ENCODE results near the gene NOC2L. TPM values are rescaled to one million over a fixed set of nuclear protein-coding genes. Genes with fewer than 3 reads are reported as not detected.

NOC2L gene
- total RNA-seq, 2 donors from 2014 or later: 45.2 to 51.7 TPM

DNA sequence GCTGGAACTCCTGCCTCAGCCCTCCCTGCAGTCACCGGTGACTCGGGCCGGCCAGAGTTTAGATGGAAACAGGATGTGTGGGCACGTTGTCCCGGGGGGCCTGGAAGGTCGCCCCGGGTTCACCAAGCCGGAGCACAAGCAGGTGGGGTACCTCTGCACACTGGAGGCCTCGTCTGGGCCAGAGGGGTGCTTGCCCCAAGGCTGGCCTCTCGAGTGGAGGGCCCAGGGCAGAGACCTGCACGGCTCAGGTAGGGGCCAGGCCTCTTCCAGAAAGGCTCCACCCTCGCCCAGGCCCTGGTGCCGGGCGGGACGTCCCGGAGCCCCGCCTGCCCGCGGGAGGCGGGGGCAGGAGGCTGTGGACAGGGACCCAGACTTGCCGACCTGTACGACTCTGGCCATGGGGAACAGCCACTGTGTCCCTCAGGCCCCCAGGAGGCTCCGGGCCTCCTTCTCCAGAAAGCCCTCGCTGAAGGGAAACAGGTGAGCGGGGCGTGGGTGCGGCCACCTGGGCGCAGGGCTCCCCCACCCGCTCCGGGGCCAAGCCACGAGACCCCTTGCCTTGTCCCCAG, 7.2 kb upstream of the NOC2L start, which contains the start of gene PLEKHN1:
Gene PLEKHN1, plus strand, starts transcription at position 348 of the 569 bp plus-strand sequence. Its CDS starts 50 bp downstream, at position 398.
- H3K9me3 ChIP-seq (ENCODE audit: control insufficient read depth, low read length, poor library complexity, severe bottlenecking): no peaks in the 10 kb centered on the region
- H3K4me3 Mint-ChIP-seq: peak within 1 kb of the TSS; percentile 84
- ATAC-seq: peak; percentile 65
- DNase-seq: no peak
- no peak within 1 kb of the TSS for H3K27ac Mint-ChIP-seq
- H3K4me1 Mint-ChIP-seq: peaks cover 8% of the 10 kb centered on the region
- no peaks in the 10 kb centered on the region for H3K27me3 Mint-ChIP-seq
- no peaks in the 10 kb centered on the region for H3K36me3 Mint-ChIP-seq (ENCODE audit: low read depth)

DNA sequence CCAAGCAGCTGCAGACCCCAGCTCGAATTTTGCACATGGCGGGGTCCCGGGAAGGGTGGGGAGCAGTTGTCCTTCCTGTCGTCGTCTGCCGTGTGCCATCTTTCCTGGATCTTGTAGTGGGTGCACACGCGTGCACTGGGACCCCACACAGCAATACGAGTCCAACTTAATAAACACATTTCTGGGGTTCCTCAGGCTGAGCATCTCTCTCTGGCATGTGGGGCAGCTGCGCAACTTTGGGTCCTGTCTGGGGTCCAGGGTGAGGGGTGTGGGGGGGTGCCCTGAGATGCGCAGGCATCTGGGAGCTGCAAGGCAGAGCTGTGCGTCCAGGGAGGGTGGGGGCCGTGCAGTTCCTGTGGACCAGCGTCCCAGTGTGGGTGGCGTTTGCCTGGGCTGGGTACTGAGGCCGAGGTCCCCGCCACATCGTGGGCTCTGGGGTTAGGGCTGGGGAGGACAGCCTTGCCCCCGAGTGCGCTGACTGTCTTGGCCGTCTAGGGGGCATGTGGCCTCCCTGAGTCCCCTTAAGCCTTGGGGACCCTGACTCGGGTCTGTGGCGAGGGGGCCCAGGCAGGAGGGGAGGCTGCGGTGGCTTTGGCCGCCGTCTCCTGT, 6.6 kb upstream of the NOC2L start:
- no peaks in the 10 kb centered on the region for H3K27me3 Mint-ChIP-seq
- H3K9me3 ChIP-seq (ENCODE audit: control insufficient read depth, low read length, poor library complexity, severe bottlenecking): no peaks in the 10 kb centered on the region
- no peaks in the 10 kb centered on the region for H3K36me3 Mint-ChIP-seq (ENCODE audit: low read depth)
- ATAC-seq: no peak
- no peak overlapping the region for H3K27ac Mint-ChIP-seq
- H3K4me1 Mint-ChIP-seq: peaks cover 8% of the 10 kb centered on the region
- no peak for DNase-seq
- peak overlapping the region; percentile 72 for H3K4me3 Mint-ChIP-seq

DNA sequence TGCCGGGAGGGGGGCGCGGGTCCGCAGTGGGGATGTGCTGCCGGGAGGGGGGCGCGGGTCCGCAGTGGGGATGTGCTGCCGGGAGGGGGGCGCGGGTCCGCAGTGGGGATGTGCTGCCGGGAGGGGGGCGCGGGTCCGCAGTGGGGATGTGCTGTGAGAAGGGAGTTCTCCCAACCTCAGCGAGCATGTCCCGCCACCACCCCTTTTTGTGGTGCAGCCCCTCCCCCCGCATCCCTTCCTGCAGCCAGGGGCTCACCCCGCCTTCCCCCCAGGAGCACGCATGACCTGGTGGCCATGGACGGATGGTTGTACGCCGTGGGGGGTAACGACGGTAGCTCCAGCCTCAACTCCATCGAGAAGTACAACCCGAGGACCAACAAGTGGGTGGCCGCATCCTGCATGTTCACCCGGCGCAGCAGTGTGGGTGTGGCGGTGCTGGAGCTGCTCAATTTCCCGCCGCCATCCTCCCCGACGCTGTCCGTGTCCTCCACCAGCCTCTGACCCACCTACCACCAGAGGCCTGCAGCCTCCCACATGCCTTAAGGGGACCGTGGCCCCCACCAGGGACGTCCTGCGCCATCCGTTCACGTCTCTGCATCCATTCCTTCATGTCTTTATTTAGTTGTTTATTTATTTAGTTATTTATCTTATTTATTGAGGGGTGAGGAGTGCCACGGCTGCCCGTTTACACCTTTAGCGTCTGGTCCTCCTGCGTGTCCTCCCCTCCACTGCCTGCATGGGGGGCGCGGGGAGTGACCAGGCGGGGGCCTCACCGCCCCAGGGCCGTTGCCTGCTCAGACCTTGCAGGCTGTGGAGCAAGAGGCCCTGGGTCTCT, 5.9 kb upstream of the NOC2L start:
- ATAC-seq (no peak), DNase-seq (no peak)
- Mint-ChIP-seq H3K27me3 (no peaks in the 10 kb centered on the region), H3K27ac (no peak overlapping the region), H3K4me1 (peaks cover 8% of the 10 kb centered on the region), H3K36me3 (ENCODE audit: low read depth) (no peaks in the 10 kb centered on the region), H3K4me3 (peak overlapping the region; percentile 7)
- no peaks in the 10 kb centered on the region for H3K9me3 ChIP-seq (ENCODE audit: control insufficient read depth, low read length, poor library complexity, severe bottlenecking)

DNA sequence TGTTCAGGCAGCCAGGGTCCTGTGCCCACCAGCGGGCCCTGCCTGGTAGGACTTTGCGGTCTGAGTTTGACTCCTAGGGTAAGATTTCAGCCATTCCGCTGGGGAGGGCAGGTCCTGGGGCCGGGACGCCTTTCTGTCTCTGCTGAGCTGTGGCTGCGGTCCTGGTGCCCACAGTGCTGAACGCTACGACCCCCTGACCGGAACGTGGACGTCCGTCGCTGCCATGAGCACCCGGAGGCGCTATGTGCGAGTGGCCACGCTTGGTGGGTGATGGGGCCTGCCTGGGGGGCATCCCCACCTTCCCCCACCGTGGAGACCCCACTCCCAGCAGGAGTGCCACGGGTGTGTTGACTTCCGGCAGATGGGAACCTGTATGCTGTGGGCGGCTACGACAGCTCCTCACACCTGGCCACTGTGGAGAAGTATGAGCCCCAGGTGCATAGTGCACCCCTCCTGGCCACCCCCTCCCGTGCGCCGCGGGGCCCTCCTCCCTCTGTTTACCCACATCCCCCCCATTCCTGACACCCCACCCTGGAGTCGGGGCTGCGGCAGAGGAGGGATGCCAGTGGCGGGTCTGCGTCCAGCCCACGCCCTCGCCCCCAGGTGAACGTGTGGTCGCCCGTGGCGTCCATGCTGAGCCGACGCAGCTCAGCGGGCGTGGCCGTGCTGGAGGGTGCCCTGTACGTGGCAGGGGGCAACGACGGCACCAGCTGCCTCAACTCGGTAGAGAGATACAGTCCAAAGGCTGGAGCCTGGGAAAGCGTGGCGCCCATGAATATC, 4.9 kb upstream of the NOC2L start:
- no peak for ATAC-seq
- Mint-ChIP-seq H3K4me1 (peaks cover 5% of the 10 kb centered on the region), H3K27me3 (no peaks in the 10 kb centered on the region), H3K27ac (no peak overlapping the region), H3K4me3 (no peak overlapping the region), H3K36me3 (ENCODE audit: low read depth) (no peaks in the 10 kb centered on the region)
- no peak for DNase-seq
- H3K9me3 ChIP-seq (ENCODE audit: control insufficient read depth, low read length, poor library complexity, severe bottlenecking): no peaks in the 10 kb centered on the region

DNA sequence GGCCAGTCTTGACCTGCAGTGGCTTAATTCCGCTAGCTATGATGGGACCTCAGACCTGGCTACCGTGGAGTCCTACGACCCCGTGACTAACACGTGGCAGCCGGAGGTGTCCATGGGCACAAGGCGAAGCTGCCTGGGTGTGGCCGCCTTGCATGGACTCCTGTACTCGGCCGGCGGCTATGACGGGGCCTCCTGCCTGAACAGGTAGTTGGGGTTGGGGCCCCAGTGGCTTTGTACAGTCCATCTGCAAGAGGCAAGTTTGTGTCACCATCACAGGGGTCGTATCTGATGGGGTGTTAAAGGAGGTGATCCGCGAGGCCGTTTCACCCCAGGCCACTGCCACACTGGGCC, 4.2 kb upstream of the NOC2L start:
- no peak overlapping the region for H3K27ac Mint-ChIP-seq
- H3K9me3 ChIP-seq (ENCODE audit: control insufficient read depth, low read length, poor library complexity, severe bottlenecking): no peaks in the 10 kb centered on the region
- ATAC-seq: no peak
- no peak overlapping the region for H3K4me3 Mint-ChIP-seq
- H3K27me3 Mint-ChIP-seq: no peaks in the 10 kb centered on the region
- DNase-seq: no peak
- peaks cover 5% of the 10 kb centered on the region for H3K4me1 Mint-ChIP-seq
- H3K36me3 Mint-ChIP-seq (ENCODE audit: low read depth): no peaks in the 10 kb centered on the region

DNA sequence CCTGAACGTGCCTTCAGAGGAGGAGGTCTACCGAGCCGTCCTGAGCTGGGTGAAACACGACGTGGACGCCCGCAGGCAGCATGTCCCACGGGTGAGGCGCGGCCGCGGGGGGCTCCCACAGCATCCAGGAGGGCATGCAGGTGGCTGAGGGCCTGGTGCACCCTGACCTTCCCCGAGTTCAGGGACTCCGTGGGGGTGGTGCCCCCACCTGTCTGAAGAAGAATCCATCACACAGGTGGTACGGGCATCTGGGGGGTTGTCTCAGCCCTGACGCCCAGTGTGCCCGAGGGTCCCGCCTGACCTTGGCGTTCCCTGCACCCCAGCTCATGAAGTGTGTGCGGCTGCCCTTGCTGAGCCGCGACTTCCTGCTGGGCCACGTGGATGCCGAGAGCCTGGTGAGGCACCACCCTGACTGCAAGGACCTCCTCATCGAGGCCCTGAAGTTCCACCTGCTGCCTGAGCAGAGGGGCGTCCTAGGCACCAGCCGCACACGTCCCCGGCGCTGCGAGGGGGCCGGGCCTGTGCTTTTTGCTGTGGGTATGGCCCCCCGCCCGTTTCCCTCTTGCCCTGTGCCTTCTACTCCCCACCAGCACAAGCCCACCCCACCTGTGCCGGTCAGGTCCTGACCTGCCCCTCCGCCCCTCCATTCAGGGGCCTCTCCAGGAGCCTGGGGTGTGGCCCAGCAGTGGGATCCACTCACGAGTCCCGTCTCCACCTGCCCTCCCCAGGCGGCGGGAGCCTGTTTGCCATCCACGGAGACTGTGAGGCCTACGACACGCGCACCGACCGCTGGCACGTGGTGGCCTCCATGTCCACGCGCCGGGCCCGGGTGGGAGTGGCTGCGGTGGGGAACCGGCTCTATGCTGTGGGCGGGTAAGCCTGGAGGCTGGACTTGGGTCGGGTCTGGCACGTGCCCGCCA, 3.6 kb upstream of the NOC2L start:
- H3K27ac Mint-ChIP-seq: no peak overlapping the region
- DNase-seq: no peak

DNA sequence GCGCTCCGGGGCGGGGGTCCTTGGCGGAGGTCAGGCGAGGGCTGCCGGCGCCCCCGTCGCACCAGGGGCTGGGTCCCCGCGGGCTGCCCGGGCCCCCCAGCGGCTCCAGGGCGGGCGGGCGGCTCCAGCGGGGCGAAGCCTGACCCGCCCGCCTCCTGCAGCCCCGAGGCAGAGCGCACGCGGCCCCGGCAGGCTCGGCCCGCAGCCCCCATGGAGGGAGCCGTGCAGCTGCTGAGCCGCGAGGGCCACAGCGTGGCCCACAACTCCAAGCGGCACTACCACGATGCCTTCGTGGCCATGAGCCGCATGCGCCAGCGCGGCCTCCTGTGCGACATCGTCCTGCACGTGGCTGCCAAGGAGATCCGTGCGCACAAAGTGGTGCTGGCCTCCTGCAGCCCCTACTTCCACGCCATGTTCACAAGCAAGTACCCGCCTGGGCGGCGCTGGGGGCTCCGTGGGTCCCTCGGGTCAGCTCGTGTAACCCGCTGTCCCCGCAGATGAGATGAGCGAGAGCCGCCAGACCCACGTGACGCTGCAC, 2.1 kb upstream of the NOC2L start:
- no peaks in the 10 kb centered on the region for H3K9me3 ChIP-seq (ENCODE audit: control insufficient read depth, low read length, poor library complexity, severe bottlenecking)
- Mint-ChIP-seq H3K4me3 (peak overlapping the region; percentile 77), H3K36me3 (ENCODE audit: low read depth) (peaks cover 3% of the 10 kb centered on the region), H3K4me1 (peaks cover 11% of the 10 kb centered on the region), H3K27me3 (no peaks in the 10 kb centered on the region), H3K27ac (no peak overlapping the region)
- DNase-seq: no peak
- no peak for ATAC-seq

More for the DNA sequence above, 3.6 kb upstream of the NOC2L start:
- H3K9me3 ChIP-seq (ENCODE audit: control insufficient read depth, low read length, poor library complexity, severe bottlenecking): no peaks in the 10 kb centered on the region
- peaks cover 1% of the 10 kb centered on the region for H3K36me3 Mint-ChIP-seq (ENCODE audit: low read depth)
- H3K4me1 Mint-ChIP-seq: peaks cover 7% of the 10 kb centered on the region
- no peak for ATAC-seq
- H3K27me3 Mint-ChIP-seq: no peaks in the 10 kb centered on the region
- H3K4me3 Mint-ChIP-seq: peak overlapping the region; percentile 77

DNA sequence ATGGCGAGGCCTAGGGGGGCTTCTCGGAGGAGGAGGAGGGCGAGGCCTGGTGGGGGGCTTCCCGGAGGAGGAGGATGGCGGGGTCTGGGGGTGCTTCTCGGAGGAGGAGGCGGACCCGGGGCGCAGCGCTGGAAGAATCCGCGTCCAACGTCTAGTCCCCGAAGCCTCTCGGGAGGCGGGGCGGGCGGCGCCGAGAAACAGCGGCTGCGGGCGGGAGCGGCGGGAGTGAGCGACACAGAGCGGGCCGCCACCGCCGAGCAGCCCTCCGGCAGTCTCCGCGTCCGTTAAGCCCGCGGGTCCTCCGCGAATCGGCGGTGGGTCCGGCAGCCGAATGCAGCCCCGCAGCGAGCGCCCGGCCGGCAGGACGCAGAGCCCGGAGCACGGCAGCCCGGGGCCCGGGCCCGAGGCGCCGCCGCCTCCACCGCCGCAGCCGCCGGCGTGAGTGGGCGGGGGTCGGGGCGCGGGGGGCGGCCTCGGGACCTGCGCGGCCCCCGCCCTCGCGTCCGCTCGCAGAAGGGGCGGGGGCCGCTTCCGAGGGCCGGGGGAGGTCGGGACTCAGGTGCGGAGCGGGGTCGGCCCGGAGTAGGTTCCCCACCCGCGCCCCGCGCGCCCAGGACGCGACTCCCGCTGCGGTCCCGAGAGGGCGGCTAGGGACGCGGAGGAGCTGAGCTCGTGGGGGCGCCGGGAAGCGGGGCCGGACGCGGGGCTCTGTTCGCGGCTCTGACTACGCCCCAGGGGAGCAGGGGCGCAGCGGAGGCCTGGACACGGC, 1.5 kb upstream of the NOC2L start, which contains the start of gene KLHL17:
Gene KLHL17, plus strand, starts transcription at position 222 of the 769 bp plus-strand sequence. Its CDS starts 110 bp downstream, at position 332.
- no peaks in the 10 kb centered on the region for H3K27me3 Mint-ChIP-seq
- H3K27ac Mint-ChIP-seq: no peak within 1 kb of the TSS
- ATAC-seq (peak; percentile 58), DNase-seq (peak; percentile 70 to 76 (median 71))
- peak within 1 kb of the TSS; percentile 89 for H3K4me3 Mint-ChIP-seq
- peaks cover 11% of the 10 kb centered on the region for H3K4me1 Mint-ChIP-seq
- H3K36me3 Mint-ChIP-seq (ENCODE audit: low read depth): peaks cover 3% of the 10 kb centered on the region
- H3K9me3 ChIP-seq (ENCODE audit: control insufficient read depth, low read length, poor library complexity, severe bottlenecking): no peaks in the 10 kb centered on the region

DNA sequence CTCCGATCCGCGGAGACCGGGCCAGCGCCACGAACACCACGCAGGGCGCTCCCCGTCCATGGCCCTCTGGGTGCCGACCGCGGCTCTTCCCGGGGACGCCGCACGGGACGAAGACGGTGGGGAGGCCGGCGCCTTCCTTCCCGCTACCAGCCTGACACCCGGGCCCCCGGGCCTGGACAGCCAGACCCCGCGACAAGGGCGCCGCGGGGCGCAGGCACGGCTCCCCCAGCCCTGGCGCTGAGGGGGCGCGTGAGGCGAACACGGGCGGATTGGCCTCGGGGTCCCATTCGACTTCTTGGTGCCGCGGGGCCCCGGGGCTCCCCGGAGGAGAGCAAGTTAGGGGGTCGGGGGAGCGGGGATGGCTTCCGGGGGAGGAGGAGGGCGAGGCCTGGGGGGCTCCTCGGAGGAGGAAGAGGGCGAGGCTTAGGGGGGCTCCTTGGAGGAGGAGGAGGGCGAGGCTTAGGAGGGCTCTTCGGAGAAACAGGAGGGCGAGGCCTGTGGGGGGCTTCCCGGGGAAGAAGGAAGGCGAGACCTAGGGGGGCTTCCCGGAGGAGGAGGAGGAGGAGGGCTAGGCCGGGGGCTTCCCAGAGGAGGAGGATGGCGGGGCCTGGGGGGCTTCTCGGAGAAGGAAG, 791 bp upstream of the NOC2L start:
- no peaks in the 10 kb centered on the region for H3K27me3 Mint-ChIP-seq
- peaks cover 9% of the 10 kb centered on the region for H3K36me3 Mint-ChIP-seq (ENCODE audit: low read depth)
- peaks cover 16% of the 10 kb centered on the region for H3K4me1 Mint-ChIP-seq
- DNase-seq: no peak
- H3K4me3 Mint-ChIP-seq: peak overlapping the region; percentile 89
- peak; percentile 20 for ATAC-seq
- H3K9me3 ChIP-seq (ENCODE audit: control insufficient read depth, low read length, poor library complexity, severe bottlenecking): no peaks in the 10 kb centered on the region
- no peak overlapping the region for H3K27ac Mint-ChIP-seq

DNA sequence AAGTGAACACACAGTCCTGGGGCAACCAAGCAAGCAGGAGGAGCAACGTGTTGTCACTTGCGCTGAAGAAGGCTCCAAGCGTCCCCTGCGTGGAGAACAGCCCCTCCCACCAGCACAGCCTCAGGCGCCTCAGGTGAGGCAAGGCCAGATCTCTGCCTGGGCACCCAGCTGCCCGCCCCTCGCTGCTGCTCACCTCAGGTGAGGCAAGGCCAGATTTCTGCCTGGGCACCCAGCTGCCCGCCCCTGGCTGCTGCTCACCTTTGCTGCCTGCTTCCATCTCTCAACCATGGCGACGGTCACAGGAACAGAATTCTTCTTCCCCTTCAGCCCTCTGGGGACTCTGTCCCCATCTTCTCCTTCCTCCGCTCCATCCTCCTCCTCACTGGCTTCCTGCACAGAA, 2.4 kb downstream of the NOC2L start:
- Mint-ChIP-seq H3K4me1 (peaks cover 16% of the 10 kb centered on the region), H3K27me3 (no peaks in the 10 kb centered on the region), H3K36me3 (ENCODE audit: low read depth) (peaks cover 11% of the 10 kb centered on the region), H3K4me3 (no peak overlapping the region), H3K27ac (peak overlapping the region; percentile 92)
- ATAC-seq (no peak), DNase-seq (no peak)
- H3K9me3 ChIP-seq (ENCODE audit: control insufficient read depth, low read length, poor library complexity, severe bottlenecking): no peaks in the 10 kb centered on the region

DNA sequence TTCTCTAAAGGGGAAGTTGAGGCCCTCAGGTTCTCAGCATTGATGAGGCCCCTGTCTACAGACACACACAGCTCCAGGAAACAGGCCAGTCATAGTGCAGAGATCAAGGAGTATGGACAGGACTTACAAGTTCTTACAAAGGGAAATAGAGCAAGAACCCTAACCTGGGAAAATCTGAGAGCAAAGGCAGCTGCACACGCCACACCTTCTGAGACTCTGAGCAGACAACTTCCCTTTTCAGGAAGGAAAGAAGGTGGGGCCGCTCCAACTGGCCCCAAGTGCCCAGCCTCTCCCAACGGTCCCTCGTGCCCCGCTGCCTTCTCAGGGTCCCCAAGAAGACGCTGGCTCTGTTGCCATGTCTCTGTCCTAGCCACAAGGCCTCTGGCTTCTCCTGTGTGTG, 3.6 kb downstream of the NOC2L start:
- H3K4me1 Mint-ChIP-seq: peaks cover 16% of the 10 kb centered on the region
- H3K27ac Mint-ChIP-seq: no peak overlapping the region
- no peak for ATAC-seq
- DNase-seq: no peak
- H3K4me3 Mint-ChIP-seq: no peak overlapping the region
- no peaks in the 10 kb centered on the region for H3K9me3 ChIP-seq (ENCODE audit: control insufficient read depth, low read length, poor library complexity, severe bottlenecking)
- no peaks in the 10 kb centered on the region for H3K27me3 Mint-ChIP-seq
- H3K36me3 Mint-ChIP-seq (ENCODE audit: low read depth): peaks cover 14% of the 10 kb centered on the region

Data from T-helper 17 cell (primary cell).